Stimulated activated CD4-positive, alpha-beta T cell treated with anti-CD3 and anti-CD28 coated beads, Interleukin-2, amount 100 ng/mL, for 48 hours (primary cell): ENCODE measurements around the gene MCCC2.
"Not testable (repeated sequence)": the region's sequence is repeated elsewhere in the genome, so short reads cannot be mapped to it uniquely, and the experiment has no call there.

ENCODE experiments used
- DNase-seq, 2 donors: peaks; one replicate each; pipeline ENCODE4 v3.0.0-alpha.2; 2020

The MCCC2 gene

DNA sequence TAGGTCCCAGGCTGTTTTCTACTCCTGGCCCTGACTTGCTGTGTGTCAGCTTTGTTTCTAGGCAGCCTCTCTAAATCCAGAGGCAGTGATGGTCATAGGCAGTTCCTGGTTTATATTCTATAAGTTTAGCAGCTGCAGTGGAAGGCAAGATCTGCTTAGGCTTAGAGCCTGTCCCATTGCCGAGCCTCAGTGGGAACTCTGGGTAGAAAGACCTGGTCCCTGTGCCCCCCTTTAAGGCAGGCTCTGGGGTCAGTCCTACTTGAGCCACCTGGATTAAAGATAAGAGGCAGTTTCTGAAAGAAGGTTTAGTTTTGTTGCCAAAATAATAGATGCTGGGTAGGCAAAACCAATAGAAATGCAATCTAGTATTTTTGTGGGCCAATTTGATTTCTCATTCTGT lies 13.6 kb downstream of the MCCC2 start:
- no peak for DNase-seq

DNA sequence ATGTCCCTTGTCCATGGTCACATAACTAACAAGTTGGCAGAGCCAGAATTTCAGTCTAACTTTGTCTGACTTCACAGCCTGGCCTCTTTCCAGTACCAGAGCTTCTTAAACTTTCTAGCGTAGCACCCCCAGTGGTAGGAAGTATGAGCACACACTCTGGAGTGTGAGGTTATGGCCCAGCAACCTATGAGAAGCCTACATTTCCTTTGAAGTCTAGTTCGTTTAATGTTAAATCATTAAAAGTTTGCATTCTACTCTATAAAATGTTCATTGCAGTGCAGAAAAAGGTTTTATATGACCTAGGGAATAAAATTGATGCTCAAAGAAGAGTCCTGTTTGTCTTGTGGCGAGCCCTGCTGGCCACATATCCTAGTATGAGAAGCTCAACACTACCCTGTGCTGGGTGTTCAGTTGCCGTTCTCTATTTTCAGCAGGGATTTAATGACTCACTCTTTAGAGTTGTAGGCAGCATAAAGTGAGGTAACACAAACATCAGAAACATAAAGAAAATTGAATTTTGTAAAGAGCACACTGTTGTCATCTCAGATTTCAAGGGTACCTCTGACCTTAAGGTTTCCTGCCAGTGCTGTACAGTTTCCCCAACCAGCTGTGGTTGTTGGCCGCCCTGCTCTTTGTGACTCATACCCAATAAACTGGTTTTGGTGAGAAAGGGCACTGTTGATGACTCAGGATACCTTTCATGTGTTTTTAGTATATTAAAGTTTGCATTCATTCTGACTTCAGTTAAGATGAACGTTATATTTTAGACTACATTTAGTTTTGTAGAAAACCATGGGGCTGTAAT lies 14.3 kb downstream of the MCCC2 start:
- DNase-seq: peak; percentile 37 to 44

DNA sequence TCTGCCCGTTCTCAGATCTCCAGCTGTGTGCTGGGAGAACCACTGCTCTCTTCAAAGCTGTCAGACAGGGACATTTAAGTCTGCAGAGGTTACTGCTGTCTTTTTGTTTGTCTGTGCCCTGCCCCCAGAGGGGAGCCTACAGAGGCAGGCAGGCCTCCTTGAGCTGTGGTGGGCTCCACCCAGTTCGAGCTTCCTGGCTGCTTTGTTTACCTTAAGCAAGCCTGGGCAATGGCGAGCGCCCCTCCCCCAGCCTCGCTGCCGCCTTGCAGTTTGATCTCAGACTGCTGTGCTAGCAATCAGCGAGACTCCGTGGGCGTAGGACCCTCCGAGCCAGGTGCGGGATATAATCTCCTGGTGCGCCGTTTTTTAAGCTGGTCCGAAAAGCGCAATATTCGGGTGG lies 22.8 kb downstream of the MCCC2 start:
- not testable (repeated sequence) for DNase-seq

DNA sequence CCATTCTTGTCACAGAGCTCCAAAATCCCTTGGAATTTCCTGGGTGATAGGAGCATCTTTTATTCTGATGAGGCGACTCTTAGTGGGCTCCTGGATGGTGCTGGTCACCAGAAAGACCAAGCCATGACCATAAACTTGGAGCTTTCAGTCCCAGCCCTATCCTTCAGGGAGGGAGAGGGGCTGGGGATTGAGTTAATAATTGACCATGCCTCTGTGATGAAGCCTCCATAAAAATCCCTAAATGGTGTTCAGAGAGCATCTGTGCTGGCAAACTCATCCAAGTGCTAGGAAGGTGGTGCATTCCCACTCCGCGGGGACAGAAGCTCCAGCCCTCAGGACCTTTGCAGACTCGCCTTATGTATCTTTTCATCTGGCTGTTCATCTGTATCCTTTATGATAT lies 28.7 kb downstream of the MCCC2 start:
- no peak for DNase-seq

DNA sequence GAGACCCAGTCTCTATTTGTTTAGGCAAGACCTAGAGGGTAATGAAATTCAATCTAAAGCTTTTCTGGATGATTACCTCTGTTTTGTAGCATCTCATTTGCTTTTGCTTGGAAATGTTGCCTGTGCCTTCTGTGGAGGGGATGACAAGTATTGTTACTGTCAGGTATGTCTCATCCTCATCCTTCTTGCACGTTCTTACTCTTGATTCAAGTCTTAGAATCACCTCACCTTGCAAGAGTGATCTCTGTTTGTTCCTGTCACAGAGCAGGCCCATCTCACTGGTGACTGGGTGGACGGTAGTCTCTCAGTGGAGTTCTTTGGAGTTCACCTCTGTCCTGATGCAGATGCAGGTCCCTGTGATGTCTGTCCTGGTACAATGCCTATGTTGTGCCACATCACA lies 33.5 kb downstream of the MCCC2 start:
- DNase-seq: no peak

DNA sequence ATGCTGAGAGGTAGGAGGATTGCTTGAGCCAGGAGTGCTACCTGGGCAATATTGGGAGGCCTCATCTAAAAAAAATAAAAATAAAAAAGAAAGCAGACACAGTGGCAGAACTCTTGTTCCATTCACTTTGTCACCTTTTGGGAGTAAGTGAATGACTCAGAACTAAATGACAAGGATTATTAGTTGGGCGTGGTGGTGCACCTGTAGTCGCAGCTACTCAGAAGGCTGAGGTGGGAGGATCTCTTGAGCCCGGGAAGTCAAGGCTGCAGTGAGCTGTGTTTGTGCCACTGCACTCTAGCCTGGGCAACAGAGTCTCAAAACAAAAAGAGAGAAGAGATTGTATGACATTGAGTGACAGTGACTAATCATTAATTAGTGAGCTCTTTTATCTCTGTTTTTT lies 34.1 kb downstream of the MCCC2 start:
- no peak for DNase-seq

DNA sequence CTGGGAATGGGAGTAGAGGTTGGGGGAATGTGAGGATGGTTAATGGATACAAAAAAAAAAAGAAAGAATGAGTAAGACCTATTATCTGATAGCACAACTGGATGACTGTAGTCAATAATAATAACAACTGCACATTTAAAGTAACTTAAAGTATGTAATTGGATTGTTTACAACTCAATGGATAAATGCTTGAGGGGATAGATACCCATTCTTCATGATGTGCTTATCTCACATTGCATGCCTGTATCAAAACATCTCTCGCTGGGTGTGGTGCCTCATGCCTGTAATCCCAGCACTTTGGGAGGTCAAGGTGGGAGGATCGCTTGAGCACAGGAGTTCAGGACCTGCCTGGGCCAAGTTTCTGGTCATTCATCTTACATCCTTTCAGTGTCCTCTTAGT lies 34.6 kb downstream of the MCCC2 start:
- no peak for DNase-seq

DNA sequence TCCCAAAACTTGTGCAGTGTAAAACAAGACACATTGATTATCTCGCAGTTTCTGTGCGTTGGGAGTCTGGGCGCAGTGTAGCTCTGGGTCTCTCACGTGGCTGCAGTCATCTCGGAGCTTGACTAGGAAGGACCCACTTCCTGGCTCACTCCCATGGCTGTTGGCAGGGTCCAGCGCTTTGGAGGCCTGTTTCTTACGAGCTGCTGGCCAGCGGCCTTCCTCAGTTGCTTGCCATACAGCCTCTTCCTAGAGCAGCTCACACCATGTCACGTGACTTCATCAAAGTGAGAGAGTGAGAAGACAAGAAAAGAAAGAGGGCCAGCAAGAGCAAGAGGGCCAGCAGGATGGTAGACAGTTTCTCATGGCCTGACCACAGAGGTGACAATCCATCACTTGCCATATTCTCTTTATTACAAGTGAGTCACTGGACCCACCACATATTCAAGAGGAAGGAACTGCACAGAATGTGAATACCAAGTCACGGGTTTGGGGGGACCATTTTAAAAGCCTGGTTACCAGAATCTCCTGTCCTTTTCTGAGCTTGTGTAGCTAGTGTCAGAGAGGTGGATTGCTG lies 36.2 kb downstream of the MCCC2 start:
- no peak for DNase-seq

DNA sequence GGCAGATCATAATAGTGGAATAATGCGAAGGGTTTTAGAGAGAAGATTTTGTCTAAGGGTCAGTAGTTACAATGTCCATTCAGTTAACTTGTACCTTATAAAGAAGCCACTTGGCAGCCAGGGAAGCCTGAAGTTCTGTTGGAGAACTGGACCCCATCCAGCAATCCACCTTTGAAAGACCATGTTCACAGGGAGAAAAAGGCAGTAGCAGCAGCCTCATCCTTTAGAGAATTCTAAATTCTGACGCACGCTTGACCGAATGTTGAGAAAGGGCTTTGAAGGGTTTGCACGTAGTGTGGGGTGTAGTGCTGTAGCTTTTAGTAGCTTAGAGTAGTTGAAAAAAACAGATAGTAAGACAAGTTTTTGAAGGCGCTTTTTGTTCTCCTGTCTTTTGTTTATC lies 42.8 kb downstream of the MCCC2 start:
- DNase-seq: no peak

DNA sequence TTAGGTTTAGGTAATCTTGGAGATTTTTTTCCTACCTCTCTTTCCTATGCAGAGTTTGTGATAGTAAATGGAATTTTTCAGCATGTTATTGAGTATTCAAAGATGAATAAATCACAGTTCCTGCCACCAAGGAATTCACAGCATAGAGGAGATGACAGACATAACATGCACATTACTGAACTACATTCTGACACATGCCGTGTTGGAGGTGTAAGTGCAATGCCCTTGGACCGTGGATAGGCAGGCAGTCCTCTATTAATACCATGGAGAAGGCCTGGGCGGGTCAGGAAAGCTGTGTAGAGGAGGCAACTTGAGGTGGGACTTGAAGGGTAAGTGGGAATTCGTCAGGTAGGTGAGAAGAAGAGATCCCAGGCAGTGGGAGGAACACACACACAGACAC lies 43.9 kb downstream of the MCCC2 start:
- DNase-seq: no peak

DNA sequence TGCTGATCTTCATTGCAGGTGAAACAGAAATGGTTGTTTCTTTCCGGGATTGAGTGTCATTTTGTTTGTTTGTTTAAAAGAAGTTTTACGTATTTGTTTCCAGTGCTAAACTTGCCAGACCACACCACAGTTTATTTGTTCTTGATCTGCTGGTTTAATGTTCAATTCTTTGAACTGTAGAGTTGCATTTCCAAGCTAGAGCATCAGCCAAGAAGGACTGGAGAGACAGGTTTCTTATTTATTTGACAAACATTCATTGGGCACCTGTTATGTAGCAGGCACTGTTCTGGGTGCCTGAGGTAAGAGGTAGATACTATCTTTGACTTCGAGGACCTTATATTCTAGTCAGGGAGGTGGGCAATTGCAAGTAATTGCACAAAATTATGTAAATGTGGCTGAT lies 45.0 kb downstream of the MCCC2 start:
- no peak for DNase-seq

DNA sequence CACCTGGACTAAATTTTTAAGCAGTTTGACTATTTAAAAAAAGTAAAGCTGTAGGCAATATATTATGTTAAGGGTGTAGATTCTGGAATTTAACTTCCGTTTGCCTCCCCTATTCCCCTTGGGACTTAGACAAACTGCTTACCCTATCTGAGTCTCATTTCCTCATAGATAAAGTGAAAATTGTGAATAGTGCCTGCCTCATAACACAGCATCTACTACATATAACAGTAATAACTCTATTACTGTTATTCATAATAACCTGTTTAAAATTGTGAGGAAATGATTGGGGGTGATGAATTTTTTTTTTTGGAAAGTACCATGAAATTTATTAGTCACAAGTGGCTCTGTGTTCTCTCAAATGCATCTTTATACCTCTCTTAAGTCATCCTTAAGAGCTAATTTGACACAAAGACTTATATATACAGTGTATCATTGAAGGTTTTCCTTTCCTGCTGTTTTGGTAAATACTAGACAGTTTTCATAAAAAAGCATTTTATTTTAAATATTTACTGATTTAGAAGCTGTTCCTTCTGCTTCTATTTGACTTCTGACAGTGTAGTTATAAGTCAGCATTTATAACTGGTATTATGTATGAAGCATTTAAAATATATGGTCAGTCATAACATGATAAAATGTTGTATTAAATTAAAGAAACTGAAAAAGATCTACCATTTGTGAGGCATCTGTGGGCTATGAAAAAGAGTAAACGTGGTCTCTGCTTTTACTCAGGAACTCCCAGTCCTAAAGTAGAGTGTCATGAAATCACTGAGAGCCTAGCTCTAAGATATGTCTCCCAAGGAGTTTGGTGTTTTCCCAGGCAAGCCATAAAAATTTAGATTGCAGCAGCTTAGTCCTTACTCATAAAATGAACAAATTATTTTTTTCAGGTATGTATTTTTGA lies 46.4 kb downstream of the MCCC2 start:
- no peak for DNase-seq

DNA sequence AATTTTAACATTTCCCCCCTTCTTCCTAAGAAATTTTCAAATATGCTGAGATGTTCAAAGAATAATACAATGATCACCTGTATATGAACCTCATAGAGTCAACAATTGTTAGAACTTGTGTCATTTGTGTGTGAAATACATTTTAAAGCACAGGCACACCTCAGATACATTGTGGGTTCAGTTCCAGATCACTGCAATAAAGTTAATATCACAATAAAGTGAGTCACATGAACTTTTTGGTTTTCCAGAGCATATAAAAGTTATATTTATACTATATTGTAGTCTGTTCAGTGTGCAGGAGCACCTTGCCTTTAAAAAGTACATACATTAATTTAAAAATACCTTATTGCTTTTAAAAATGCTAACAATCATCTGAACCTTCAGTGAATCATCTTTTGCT lies 50.0 kb downstream of the MCCC2 start:
- DNase-seq: no peak

DNA sequence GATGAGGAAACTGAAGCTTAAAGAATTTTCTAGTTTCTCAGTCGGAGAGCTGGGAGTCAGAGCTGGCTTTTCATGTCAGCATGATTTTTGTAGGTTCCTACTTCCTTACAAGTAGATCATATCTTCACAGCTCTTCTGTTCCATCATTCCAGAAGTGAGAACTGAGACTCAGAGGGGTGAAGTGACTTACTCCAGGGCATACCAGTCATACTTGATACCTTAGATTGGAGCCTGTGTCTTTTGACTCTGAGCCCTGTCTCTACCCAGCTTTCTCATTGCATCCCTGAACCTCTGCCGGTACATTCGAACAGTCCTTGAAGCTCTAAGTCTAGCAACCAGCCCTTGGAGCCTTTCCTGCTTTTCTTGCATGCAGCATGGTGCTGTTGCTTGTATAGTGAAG lies 53.3 kb downstream of the MCCC2 start:
- no peak for DNase-seq

DNA sequence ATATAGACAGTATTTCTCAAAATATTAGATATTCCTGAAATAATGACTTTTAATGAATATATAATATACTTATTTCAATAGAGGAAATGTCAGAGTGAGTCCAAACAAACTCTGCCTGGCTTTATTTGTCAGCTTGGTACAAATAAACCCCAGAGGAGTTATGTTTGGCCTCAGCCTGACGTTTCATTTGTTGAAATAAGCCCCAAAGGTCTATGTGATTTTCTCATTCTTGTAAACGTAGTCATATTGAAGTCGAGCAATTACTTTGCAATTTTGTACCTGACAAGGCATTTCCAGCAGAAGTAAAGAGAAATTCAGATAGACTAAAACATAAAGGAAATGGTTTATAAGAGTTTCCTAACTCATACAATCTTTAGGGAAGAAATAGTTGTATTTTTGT lies 57.9 kb downstream of the MCCC2 start:
- no peak for DNase-seq

DNA sequence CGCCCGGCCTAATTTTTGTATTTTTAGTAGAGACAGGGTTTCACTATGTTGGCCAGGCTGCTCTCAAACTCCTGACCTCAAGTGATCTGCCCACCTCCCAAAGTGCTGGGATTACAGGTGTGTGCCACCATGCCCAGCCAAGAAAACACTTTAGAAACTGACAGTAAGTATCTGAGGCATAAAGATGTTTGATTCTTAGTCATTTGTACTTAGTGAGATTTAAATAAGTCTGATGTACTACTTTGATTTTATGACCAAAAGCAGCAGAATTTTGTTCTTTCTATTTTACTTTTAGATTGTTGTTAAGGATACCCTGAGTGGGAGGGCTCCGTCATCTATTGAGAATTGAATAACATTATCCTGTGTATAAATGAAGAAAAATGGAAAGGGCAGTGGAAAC lies 63.8 kb downstream of the MCCC2 start:
- not testable (repeated sequence) for DNase-seq

DNA sequence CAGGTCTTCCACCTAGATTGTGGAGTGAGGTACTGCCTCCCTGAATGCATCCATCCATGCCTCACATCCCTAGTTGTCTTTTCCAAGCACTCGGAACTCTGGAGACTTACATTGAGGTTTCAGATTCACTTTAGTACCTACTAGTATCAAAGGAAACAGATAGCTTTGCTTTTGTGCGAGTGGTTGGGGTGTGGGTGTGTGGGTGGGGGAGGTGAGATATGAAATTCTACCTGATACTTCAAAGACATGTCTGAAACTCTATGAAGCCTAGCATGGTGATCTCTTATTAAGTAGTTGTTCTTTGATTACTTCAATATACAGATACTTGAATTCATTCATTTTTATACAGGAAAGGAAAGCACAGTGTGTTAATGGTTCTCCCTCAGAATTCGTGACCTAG lies 64.4 kb downstream of the MCCC2 start:
- DNase-seq: peak; percentile 7 to 23

DNA sequence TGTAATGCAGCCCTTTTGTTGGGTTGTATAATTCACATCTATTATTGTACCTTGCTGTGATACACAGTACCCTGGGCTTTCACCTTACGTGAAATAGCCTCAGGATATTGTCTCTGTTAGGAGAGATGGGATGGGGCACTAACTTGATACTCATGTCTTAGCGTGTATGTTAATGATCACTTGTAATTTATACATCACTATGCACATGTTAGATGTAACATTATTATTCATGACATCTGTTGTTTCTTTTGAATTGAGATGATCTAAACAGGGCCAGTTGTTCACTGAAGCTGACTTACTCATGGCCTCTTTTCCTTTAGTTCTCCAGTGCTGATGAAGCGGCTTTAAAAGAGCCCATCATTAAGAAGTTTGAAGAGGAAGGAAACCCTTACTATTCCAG lies 65.2 kb downstream of the MCCC2 start:
- DNase-seq: no peak

DNA sequence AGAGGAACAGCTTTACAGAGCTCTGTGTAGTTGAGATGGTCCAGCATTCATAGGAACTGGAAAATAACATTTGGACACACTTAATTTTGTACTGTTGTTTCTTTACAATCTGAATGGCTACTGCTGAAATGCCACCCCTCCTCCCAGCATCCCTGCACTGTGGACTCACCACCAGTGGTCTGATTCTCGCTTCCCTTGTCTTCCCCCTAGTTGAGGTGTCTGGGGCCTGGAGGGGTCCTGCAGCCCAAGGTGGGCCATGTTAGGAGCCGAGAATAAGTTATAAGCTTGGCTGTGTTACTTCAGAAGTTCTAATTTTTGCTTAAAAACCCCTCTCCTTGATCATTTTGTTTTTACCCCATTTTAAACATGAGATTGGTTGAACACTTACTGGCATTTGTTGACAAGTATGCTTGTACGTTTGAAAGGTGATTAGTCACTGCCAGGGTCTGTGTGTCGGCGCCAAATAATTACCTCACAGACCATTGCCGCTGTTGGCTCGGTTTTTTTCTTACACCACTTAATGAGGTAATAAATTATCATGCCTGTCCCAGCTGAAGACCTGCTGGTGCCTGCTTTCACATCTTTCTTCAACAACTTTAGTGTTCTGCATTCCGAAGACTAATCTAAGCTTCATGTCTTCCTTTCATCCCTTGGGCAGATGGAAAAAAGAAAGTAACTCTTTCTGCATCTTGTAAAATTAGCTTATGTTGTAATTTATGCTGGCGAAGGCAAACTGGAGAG lies 65.8 kb downstream of the MCCC2 start:
- no peak for DNase-seq

DNA sequence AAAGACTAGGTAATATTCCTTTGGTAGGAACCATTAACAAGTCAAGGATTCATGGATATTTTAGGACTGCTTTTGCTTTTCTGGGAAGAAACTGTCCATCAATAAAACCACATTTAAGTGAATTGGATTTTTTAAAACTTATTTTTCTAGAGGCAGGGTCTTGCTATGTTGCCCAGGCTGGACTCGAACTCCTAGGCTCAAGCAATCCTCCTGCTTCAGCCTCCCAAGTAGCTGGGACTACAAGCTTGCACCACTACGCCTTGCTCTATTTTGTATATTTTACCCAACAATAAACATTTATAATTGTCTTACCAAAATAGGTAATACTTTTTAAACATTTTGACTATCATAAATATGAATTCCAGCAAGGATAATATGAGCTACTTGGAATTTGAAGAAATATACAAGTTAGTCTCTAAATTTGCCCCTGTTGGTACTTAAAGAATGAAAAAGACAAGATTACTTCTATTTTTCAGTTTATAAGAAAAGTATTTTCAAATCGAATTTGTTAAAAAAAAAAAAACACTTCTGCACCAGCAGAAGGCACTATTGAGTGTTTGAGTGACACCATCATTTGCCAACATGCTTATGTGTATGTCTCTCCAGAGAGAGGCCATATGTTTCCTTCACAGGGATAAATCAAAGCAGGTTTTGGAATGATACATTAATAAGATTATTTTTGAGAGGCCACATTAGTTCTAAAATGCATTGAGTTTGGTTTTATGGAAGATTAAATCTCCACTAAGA lies 71.9 kb downstream of the MCCC2 start:
- no peak for DNase-seq

DNA sequence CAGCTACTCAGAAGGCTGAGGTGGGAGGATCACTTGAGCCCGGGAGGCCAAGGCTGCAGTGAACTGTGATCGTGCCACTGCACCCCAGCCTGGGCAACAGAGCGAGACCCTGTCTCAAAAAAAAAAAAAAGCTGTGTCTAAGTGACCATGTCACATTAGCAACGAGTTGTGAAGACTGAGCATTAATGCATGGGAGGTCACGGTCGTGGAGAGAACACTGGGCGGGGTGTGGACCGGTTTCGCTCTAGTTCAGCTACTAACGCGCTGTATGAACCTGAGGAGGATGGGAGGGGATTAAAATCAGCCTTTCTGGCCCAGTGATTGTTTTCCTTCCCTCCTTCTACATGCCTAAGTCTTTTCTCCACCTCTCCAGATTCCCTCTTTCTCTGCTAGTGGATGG lies 75.2 kb downstream of the MCCC2 start:
- DNase-seq: no peak

DNA sequence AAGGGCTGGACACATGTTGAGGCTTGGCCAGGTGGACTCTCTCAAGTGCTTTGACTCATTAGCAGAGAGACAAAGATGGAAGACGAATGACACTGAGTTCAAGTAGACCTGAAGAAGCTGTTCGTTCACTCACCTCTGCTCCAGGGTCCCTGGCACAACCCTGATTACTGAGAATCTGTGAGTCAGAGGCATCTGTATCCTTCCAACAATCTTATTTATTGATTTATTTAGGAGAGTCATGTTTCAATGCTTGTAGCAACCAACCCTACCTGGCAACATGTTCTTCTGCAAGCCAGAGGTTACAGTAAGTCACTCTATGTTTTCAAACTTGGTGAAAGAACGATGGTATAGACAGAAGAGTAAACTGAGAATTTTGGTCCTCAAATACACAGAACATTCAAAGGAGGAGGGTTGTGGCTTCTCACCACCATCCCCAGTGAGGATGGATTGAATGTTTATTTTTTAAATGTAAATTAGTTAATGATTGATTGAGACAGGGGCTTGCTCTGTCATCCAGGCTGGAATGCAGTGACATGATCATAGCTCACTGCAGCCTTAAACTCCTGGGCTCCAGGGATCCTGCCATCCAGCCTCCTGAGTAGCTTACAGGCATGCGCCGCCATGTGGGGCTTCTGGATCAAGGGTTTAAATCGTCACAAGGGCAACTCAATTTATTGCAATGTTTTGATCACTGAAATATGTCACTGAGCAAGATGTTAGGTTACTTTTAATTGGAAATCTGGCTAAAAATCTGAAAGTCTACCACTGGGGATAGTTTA lies 76.2 kb downstream of the MCCC2 start:
- DNase-seq: no peak
